Loucy (cell line): Measurements from ENCODE around the gene NUDT9.
"Not testable (repeated sequence)": the region's sequence is repeated elsewhere in the genome, so short reads cannot be mapped to it uniquely, and the experiment has no call there.

Experiments used
- EZH2phosphoT487 ChIP-seq: fragments of 200-600 bp; IDR thresholded peaks from 2 replicates; pipeline ENCODE4 v1.6.1; 2018; ENCODE audit warnings: antibody characterized with exemption, mild to moderate bottlenecking, moderate library complexity, borderline replicate concordance
- TF ChIP-seq, protein P1 (sequence below): fragments of 200-600 bp; sonication (generic); conservative IDR thresholded peaks from 2 replicates; pipeline ENCODE4 v1.5.1; 2014; ENCODE audit warnings: mild to moderate bottlenecking, antibody characterized with exemption, low read length

GRCh38 chr4:87390055-87390454 is 32.3 kb upstream of the NUDT9 start:
- TF ChIP-seq, protein P1, sequence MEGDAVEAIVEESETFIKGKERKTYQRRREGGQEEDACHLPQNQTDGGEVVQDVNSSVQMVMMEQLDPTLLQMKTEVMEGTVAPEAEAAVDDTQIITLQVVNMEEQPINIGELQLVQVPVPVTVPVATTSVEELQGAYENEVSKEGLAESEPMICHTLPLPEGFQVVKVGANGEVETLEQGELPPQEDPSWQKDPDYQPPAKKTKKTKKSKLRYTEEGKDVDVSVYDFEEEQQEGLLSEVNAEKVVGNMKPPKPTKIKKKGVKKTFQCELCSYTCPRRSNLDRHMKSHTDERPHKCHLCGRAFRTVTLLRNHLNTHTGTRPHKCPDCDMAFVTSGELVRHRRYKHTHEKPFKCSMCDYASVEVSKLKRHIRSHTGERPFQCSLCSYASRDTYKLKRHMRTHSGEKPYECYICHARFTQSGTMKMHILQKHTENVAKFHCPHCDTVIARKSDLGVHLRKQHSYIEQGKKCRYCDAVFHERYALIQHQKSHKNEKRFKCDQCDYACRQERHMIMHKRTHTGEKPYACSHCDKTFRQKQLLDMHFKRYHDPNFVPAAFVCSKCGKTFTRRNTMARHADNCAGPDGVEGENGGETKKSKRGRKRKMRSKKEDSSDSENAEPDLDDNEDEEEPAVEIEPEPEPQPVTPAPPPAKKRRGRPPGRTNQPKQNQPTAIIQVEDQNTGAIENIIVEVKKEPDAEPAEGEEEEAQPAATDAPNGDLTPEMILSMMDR, result not testable (repeated sequence)
- TF ChIP-seq EZH2phosphoT487, result not testable (repeated sequence)
